SK-N-SH (cell line): Measurements from ENCODE around the gene GTF3C2. TPM values are rescaled to one million over a fixed set of nuclear protein-coding genes. Genes with fewer than 3 reads are reported as not detected.

Experiments used
- CTCF ChIA-PET: fragments of 300-600, 350-600 bp; formaldehyde crosslinking; extraction: SDS; loops from one replicate; lab custom pipeline; 2021; lab: Yijun Ruan, JAX
- POLR2A ChIA-PET: fragments of 350-600 bp; sonication (Branson Sonifier 250); formaldehyde crosslinking; extraction: SDS; loops from one replicate; lab custom pipeline; 2020; ENCODE audit warnings: antibody characterized with exemption, inconsistent platforms; lab: Yijun Ruan, JAX
- DNase-seq: peaks from one replicate; pipeline ENCODE4 v3.0.0; 2012
- H2AFZ ChIP-seq: fragments of 200-600 bp; sonication (generic); 2 replicates; pipeline ENCODE4 v1.8.1; 2016; ENCODE audit warnings: antibody characterized with exemption, mild to moderate bottlenecking, low read depth
- H3F3A ChIP-seq: fragments of 200-600 bp; sonication (generic); replicated peaks from 2 replicates; pipeline ENCODE3; 2016; ENCODE audit warnings: antibody characterized with exemption, mild to moderate bottlenecking; ENCODE audit not compliant: insufficient read depth
- H3K27ac ChIP-seq, 2 experiments: fragments of 200-500 bp in 1 of 2; fragments of 200-600 bp in 1 of 2; sonication (Bioruptor generic) in 1 of 2; sonication (generic), shearing (Covaris generic) in 1 of 2; 2 replicates each; pipeline versions ENCODE4 v1.5.1 to v1.6.1; 2014 to 2016; ENCODE audit warnings: low read depth in 2 of 2, inconsistent platforms in 1 of 2, low read length in 1 of 2, mild to moderate bottlenecking in 1 of 2, mixed read lengths in 1 of 2
- H3K27me3 ChIP-seq: fragments of 200-600 bp; sonication (generic), shearing (Covaris generic); 2 replicates; pipeline ENCODE4 v1.6.1; 2016; ENCODE audit warnings: mixed run types; ENCODE audit not compliant: insufficient read depth
- H3K36me3 ChIP-seq, 2 experiments: fragments of 200-500 bp in 1 of 2; fragments of 200-600 bp in 1 of 2; sonication (Bioruptor generic) in 1 of 2; sonication (generic) in 1 of 2; replicated peaks in 1 of 2; 2 replicates each; pipeline versions ENCODE3 to v1.5.1; 2014 to 2016; ENCODE audit warnings: low read length in 1 of 2, mild to moderate bottlenecking in 1 of 2; ENCODE audit not compliant: insufficient read depth in 2 of 2, control insufficient read depth in 1 of 2
- H3K4me1 ChIP-seq, 2 experiments: fragments of 200-500 bp in 1 of 2; fragments of 200-600 bp in 1 of 2; sonication (Bioruptor generic) in 1 of 2; sonication (generic), shearing (Covaris generic) in 1 of 2; 2 replicates each; pipeline versions ENCODE4 v1.5.1 to v1.6.1; 2014 to 2016; ENCODE audit warnings: low read depth in 1 of 2, low read length in 1 of 2, mixed run types in 1 of 2; ENCODE audit not compliant: insufficient read depth in 2 of 2, control insufficient read depth in 1 of 2
- H3K4me2 ChIP-seq: fragments of 200-600 bp; sonication (generic), shearing (Covaris generic); 2 replicates; pipeline ENCODE4 v1.6.1; 2017; ENCODE audit warnings: mixed run types
- H3K4me3 ChIP-seq, 2 experiments: fragments of 200-500 bp in 1 of 2; fragments of 200-600 bp in 1 of 2; sonication (Bioruptor generic) in 1 of 2; sonication (generic), shearing (Covaris generic) in 1 of 2; 2 replicates each; pipeline versions ENCODE4 v1.5.1 to v1.8.1; 2014 to 2016; ENCODE audit warnings: low read depth in 2 of 2, inconsistent platforms in 1 of 2, low read length in 1 of 2, mild to moderate bottlenecking in 1 of 2, mixed read lengths in 1 of 2, moderate library complexity in 1 of 2
- H3K79me2 ChIP-seq: fragments of 200-600 bp; sonication (generic); 2 replicates; pipeline ENCODE4 v1.8.1; 2017; ENCODE audit warnings: mild to moderate bottlenecking; ENCODE audit not compliant: insufficient read depth
- H3K9ac ChIP-seq: fragments of 200-600 bp; sonication (generic); 2 replicates; pipeline ENCODE4 v1.6.1; 2017; ENCODE audit warnings: mixed run types
- H3K9me2 ChIP-seq: fragments of 200-600 bp; sonication (generic); 2 replicates; pipeline ENCODE4 v1.6.1; 2017; ENCODE audit warnings: mixed run types
- H3K9me3 ChIP-seq: fragments of 200-600 bp; sonication (generic); 2 replicates; pipeline ENCODE4 v1.6.1; 2017; ENCODE audit warnings: mixed run types, mild to moderate bottlenecking, moderate library complexity
- H4K20me1 ChIP-seq: fragments of 200-600 bp; sonication (generic); 2 replicates; pipeline ENCODE4 v1.6.1; 2017; ENCODE audit warnings: mild to moderate bottlenecking, mixed run types; ENCODE audit not compliant: insufficient read depth
- CHD2 ChIP-seq: fragments of 150-350 bp; IDR thresholded peaks from 2 replicates; pipeline ENCODE4 v1.6.1; 2018; ENCODE audit warnings: low read length; ENCODE audit not compliant: partially characterized antibody
- ELF1 ChIP-seq: IDR thresholded peaks from 2 replicates; pipeline ENCODE4 v1.4.0; 2012
- EP300 ChIP-seq, 2 experiments: IDR thresholded peaks; 2 replicates each; pipeline versions ENCODE4 v1.4.0 to v1.6.1; 2012; ENCODE audit warnings: borderline replicate concordance in 1 of 2, low read depth in 1 of 2, low read length in 1 of 2
- FOSL2 ChIP-seq: IDR thresholded peaks from 2 replicates; pipeline ENCODE4 v1.4.0; 2012; ENCODE audit warnings: low read depth, mild to moderate bottlenecking, moderate library complexity, borderline replicate concordance
- FOXJ3 ChIP-seq: sonication (generic); formaldehyde crosslinking; IDR thresholded peaks from 2 replicates; pipeline ENCODE4 v1.5.1; 2020; ENCODE audit warnings: mild to moderate bottlenecking, missing genetic modification reagents
- MXI1 ChIP-seq: IDR thresholded peaks from 2 replicates; pipeline ENCODE4 v1.6.1; 2012; ENCODE audit warnings: mild to moderate bottlenecking, low read depth, low read length, improper control_type of control experiment
- POLR2AphosphoS5 ChIP-seq: IDR thresholded peaks from 2 replicates; pipeline ENCODE4 v1.6.1; 2012; ENCODE audit warnings: low read depth, low read length
- RAD21 ChIP-seq: IDR thresholded peaks from 2 replicates; pipeline ENCODE4 v1.6.1; 2012; ENCODE audit warnings: mild to moderate bottlenecking, low read length
- RFX5 ChIP-seq: IDR thresholded peaks from 2 replicates; pipeline ENCODE4 v1.6.1; 2012; ENCODE audit warnings: mild to moderate bottlenecking, improper control_type of control experiment, low read length
- SIN3A ChIP-seq: IDR thresholded peaks from 2 replicates; pipeline ENCODE4 v1.6.1; 2012; ENCODE audit warnings: low read depth, mild to moderate bottlenecking, low read length, moderate library complexity, borderline replicate concordance
- SMC3 ChIP-seq: IDR thresholded peaks from 2 replicates; pipeline ENCODE4 v1.6.1; 2012; ENCODE audit warnings: low read depth, low read length, improper control_type of control experiment
- USF2 ChIP-seq: fragments of 150-350 bp; IDR thresholded peaks from 2 replicates; pipeline ENCODE4 v1.6.1; 2017; ENCODE audit warnings: antibody characterized with exemption, low read length, low read depth, borderline replicate concordance
- YY1 ChIP-seq: IDR thresholded peaks from 2 replicates; pipeline ENCODE4 v1.4.0; 2012; ENCODE audit warnings: low read depth, mild to moderate bottlenecking
- WGBS: methylation state at CpG from one replicate; pipeline ENCODE4 v1.1.6; 2017; ENCODE audit warnings: low lambda C conversion rate; 5-methylcytosine and 5-hydroxymethylcytosine counted together
- polyA plus RNA-seq, 3 experiments: library from polyadenylated mRNA; depleted of rRNA; stranded (reverse); fragments of >200 nt; gene quantifications; 2 replicates each; pipeline ENCODE4 v1.2.3, GENCODE V29; 2012
- TF ChIP-seq, protein P1 (sequence below): IDR thresholded peaks from 2 replicates; pipeline ENCODE4; 2012
- TF ChIP-seq, protein P2 (sequence below): IDR thresholded peaks from 2 replicates; pipeline ENCODE4 v1.6.1; 2012; ENCODE audit warnings: mild to moderate bottlenecking, low read depth, low read length, moderate library complexity

Gene GTF3C2
- polyA plus RNA-seq, 1 of the 3 experiments (the other 2 are of a cell fraction) = 65.8 TPM

DNA sequence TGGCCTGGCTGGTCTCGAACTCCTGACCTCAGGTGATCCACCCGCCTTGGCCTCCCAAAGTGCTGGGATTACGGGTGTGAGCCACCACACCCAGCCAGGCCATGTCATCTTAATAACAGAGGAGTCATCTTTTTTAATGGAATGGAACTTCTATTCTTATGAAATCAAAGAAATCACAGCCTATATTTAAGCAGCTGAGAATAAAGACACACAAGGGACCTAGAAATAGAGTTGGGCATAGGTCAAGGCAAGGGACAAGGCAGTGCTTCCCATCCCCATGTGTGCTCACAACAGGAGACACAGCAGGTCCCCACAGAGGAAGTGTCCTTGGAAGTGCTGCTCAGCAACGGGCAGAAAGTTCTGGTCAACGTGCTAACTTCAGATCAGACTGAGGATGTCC, 17.0 kb upstream of the GTF3C2 start:
- CTCF ChIA-PET = interaction anchor here (1.1 to 2.8 kb wide), 4 partner anchors 36 to 431 kb away, joined by 3 to 7 read pairs (median 4); partner anchors contain the start of genes NRBP1 and PPM1G
- POLR2A ChIA-PET = no interaction called here
- WGBS = 98% methylated on average over 5 of the region's 5 CpGs

DNA sequence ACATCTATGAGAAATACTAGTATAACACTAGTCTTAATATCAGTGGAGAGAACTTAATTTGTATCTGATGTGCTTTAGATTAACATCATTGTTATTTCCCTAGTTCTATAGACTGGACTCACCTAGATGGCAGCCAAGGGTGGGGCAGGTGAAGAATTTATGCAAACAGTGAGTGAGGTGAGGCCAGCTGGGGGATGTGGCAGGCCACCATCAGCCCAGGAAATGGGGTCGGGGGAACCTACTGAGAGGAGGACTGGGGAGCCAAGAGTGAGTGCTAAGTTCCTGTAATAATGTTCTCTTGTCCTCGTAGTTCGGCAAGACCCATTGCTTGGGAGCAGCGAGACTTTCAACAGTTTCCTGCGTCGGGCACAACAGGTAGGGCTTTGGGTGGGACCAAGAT, 16.4 kb upstream of the GTF3C2 start:
- Histone ChIP-seq H3F3A (peaks cover 8% of the 10 kb centered on the region), H3K27me3 (no peaks in the 10 kb centered on the region), H4K20me1 (peaks cover 4% of the 10 kb centered on the region), H3K4me1 (peaks cover 11 to 48% of the 10 kb centered on the region in 2 experiments; a peak in 3 of 4 replicates), H2AFZ (no peak overlapping the region), H3K36me3 (peaks cover 47 to 66% of the 10 kb centered on the region in 2 experiments), H3K79me2 (peaks cover 69% of the 10 kb centered on the region), H3K9me2 (no peaks in the 10 kb centered on the region), H3K9ac (no peak overlapping the region), H3K4me2 (no peak overlapping the region), H3K4me3 (no peak overlapping the region), H3K9me3 (no peaks in the 10 kb centered on the region), H3K27ac (no peak overlapping the region)
- ChIA-PET POLR2A (interaction anchor here (2.2 kb wide), 1 partner anchor 55 kb away, joined by 7 read pairs; the partner anchor contains the start of gene NRBP1), CTCF (interaction anchor here (1.0 to 2.8 kb wide), 5 partner anchors 16 to 70 kb away, joined by 3 to 7 read pairs (median 4); partner anchors contain the start of genes NRBP1 and PPM1G)
- TF ChIP-seq, protein P1, sequence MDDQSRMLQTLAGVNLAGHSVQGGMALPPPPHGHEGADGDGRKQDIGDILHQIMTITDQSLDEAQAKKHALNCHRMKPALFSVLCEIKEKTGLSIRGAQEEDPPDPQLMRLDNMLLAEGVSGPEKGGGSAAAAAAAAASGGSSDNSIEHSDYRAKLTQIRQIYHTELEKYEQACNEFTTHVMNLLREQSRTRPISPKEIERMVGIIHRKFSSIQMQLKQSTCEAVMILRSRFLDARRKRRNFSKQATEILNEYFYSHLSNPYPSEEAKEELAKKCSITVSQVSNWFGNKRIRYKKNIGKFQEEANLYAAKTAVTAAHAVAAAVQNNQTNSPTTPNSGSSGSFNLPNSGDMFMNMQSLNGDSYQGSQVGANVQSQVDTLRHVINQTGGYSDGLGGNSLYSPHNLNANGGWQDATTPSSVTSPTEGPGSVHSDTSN = no peak
- no peak for TF ChIP-seq ELF1
- no peak for TF ChIP-seq YY1
- no peak for TF ChIP-seq FOXJ3
- no peak for TF ChIP-seq EP300 (IDR thresholded peaks at IDR 0.05; ENCODE audit: borderline replicate concordance in 1 of 2, low read depth in 1 of 2, low read length in 1 of 2)
- TF ChIP-seq, protein P2, sequence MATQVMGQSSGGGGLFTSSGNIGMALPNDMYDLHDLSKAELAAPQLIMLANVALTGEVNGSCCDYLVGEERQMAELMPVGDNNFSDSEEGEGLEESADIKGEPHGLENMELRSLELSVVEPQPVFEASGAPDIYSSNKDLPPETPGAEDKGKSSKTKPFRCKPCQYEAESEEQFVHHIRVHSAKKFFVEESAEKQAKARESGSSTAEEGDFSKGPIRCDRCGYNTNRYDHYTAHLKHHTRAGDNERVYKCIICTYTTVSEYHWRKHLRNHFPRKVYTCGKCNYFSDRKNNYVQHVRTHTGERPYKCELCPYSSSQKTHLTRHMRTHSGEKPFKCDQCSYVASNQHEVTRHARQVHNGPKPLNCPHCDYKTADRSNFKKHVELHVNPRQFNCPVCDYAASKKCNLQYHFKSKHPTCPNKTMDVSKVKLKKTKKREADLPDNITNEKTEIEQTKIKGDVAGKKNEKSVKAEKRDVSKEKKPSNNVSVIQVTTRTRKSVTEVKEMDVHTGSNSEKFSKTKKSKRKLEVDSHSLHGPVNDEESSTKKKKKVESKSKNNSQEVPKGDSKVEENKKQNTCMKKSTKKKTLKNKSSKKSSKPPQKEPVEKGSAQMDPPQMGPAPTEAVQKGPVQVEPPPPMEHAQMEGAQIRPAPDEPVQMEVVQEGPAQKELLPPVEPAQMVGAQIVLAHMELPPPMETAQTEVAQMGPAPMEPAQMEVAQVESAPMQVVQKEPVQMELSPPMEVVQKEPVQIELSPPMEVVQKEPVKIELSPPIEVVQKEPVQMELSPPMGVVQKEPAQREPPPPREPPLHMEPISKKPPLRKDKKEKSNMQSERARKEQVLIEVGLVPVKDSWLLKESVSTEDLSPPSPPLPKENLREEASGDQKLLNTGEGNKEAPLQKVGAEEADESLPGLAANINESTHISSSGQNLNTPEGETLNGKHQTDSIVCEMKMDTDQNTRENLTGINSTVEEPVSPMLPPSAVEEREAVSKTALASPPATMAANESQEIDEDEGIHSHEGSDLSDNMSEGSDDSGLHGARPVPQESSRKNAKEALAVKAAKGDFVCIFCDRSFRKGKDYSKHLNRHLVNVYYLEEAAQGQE = no peak
- no peak for DNase-seq
- 84% methylated on average over 6 of the region's 6 CpGs for WGBS

More for the DNA sequence above, 17.0 kb upstream of the GTF3C2 start:
- H3K79me2 ChIP-seq = peaks cover 70% of the 10 kb centered on the region
- H3K4me1 ChIP-seq = peaks cover 11 to 54% of the 10 kb centered on the region in 2 experiments; a peak in 3 of 4 replicates
- no peak overlapping the region for H3K4me3 ChIP-seq
- no peaks in the 10 kb centered on the region for H3K27me3 ChIP-seq
- TF ChIP-seq RAD21 (no peak), EP300 (IDR thresholded peaks at IDR 0.05; ENCODE audit: borderline replicate concordance in 1 of 2, low read depth in 1 of 2, low read length in 1 of 2) (no peak), POLR2AphosphoS5 (no peak), YY1 (no peak), RFX5 (no peak), SIN3A (no peak), SMC3 (no peak), MXI1 (no peak), FOSL2 (no peak), CHD2 (no peak), USF2 (no peak)
- TF ChIP-seq, protein P1 = no peak
- DNase-seq = no peak
- peaks cover 8% of the 10 kb centered on the region for H3F3A ChIP-seq
- no peaks in the 10 kb centered on the region for H3K9me2 ChIP-seq
- no peak overlapping the region for H3K9ac ChIP-seq
- peaks cover 42 to 66% of the 10 kb centered on the region in 2 experiments for H3K36me3 ChIP-seq
- H3K4me2 ChIP-seq = no peak overlapping the region
- no peaks in the 10 kb centered on the region for H3K9me3 ChIP-seq
- no peak overlapping the region for H2AFZ ChIP-seq
- H3K27ac ChIP-seq = no peak overlapping the region
- peaks cover 4% of the 10 kb centered on the region for H4K20me1 ChIP-seq
